A673 (cell line): Measurements from ENCODE around the gene LDB2. TPM values are rescaled to one million over a fixed set of nuclear protein-coding genes. Genes with fewer than 3 reads are reported as not detected.

Experiments used
- BruUV-seq: library from RNA; stranded (reverse); fragments of 400-500 nt; replicated peaks from 2 replicates; lab custom pipeline; 2021; lab: Mats Ljungman, UMichigan
- CTCF ChIA-PET: fragments of 300-600 bp; sonication (Branson Sonifier 250); formaldehyde crosslinking; loops from one replicate; lab custom pipeline; 2022; ENCODE audit warnings: antibody characterized with exemption; lab: Charles Lee
- POLR2A ChIA-PET: fragments of 300-600 bp; sonication (Branson Sonifier 250); formaldehyde crosslinking; loops from one replicate; lab custom pipeline; 2022; ENCODE audit warnings: antibody characterized with exemption; ENCODE audit not compliant: low non-redundant PET; lab: Charles Lee
- DNase-seq: peaks from one replicate; pipeline ENCODE4 v3.0.0-alpha.2; 2015; ENCODE audit warnings: low spot score
- H3K27ac ChIP-seq: fragments of 200-600 bp; sonication (generic); 2 replicates; pipeline ENCODE4 v1.5.1; 2016; ENCODE audit warnings: mixed run types, low read depth, mild to moderate bottlenecking, mixed read lengths, antibody characterized with exemption, low read length; ENCODE audit not compliant: poor library complexity, severe bottlenecking
- H3K27me3 ChIP-seq: fragments of 200-600 bp; sonication (generic); replicated peaks from 2 replicates; pipeline ENCODE4 v1.6.1; 2017; ENCODE audit warnings: mixed run types, low read depth, mild to moderate bottlenecking, mixed read lengths, antibody characterized with exemption, low read length; ENCODE audit not compliant: insufficient read depth, poor library complexity
- H3K36me3 ChIP-seq: fragments of 200-600 bp; sonication (generic); 2 replicates; pipeline ENCODE4 v1.6.1; 2016; ENCODE audit warnings: mixed run types, mild to moderate bottlenecking, mixed read lengths, antibody characterized with exemption, low read length; ENCODE audit not compliant: insufficient read depth, poor library complexity, severe bottlenecking
- H3K4me1 ChIP-seq: fragments of 200-600 bp; sonication (generic); 2 replicates; pipeline ENCODE4 v1.6.1; 2017; ENCODE audit warnings: mixed run types, mild to moderate bottlenecking, mixed read lengths, antibody characterized with exemption, low read length; ENCODE audit not compliant: insufficient read depth, poor library complexity, severe bottlenecking
- H3K4me3 ChIP-seq: fragments of 200-600 bp; sonication (generic); 2 replicates; pipeline ENCODE4 v1.5.1; 2016; ENCODE audit warnings: low read depth, mixed run types, mild to moderate bottlenecking, mixed read lengths, low read length; ENCODE audit not compliant: poor library complexity, severe bottlenecking
- H3K9me3 ChIP-seq: fragments of 200-600 bp; sonication (generic); 2 replicates; pipeline ENCODE4 v1.6.1; 2016; ENCODE audit warnings: mixed run types, low read depth, mild to moderate bottlenecking, mixed read lengths, antibody characterized with exemption, low read length; ENCODE audit not compliant: poor library complexity, severe bottlenecking
- CTCF ChIP-seq: fragments of 300-800, 200-600 bp; sonication (generic); conservative IDR thresholded peaks from 2 replicates; pipeline ENCODE4 v1.5.1; 2017; ENCODE audit warnings: low read depth, mild to moderate bottlenecking, antibody characterized with exemption, low read length, moderate library complexity, mixed read lengths
- EZH2 ChIP-seq: fragments of 200-600 bp; sonication (generic); IDR thresholded peaks from 2 replicates; pipeline ENCODE4 v1.6.1; 2017; ENCODE audit warnings: borderline replicate concordance, low read depth, mild to moderate bottlenecking, mixed read lengths, antibody characterized with exemption, low read length; ENCODE audit not compliant: poor library complexity, severe bottlenecking
- intact Hi-C: fragments of 100-400 bp; cut with micrococcal nuclease; formaldehyde crosslinking; loops from one replicate; pipeline ENCODE4 v1.10.0; 2022; ENCODE audit not compliant: unreplicated experiment
- total RNA-seq: library from RNA; stranded (reverse); gene quantifications from 2 replicates; pipeline ENCODE4 v1.2.3, GENCODE V29; 2021

The LDB2 gene
- total RNA-seq, 1 experiment from 2014 or later: 47.4 TPM

DNA sequence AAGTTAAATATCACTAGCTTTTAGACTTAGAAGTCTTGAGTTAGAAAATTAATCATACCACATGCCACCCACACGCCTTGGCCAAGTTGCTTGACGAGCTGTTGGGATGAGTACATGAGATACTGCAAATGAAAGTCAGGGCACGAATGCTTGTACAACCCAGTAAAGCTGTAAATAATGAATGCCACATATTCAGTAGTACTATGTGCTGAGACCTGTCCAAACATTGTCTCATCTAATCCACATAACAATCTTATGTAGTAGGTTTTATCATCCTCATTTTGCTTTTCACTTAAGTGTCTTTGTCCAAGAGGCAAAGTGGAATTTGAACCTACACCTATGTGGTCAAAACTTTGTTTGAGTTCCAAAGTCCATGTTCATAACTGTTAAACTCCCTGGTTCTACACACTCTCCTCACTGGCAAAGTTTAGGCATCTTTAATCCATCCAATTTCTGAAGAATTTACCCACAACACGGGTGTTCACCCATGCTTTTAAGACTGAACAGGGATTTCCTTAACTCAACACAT is 74.1 kb downstream of the LDB2 start:
- no TSS peak for BruUV-seq
- H3K4me1 ChIP-seq: peaks cover 42% of the 10 kb centered on the region
- TF ChIP-seq CTCF: no peak
- TF ChIP-seq EZH2: no peak
- H3K4me3 ChIP-seq: no peak overlapping the region
- H3K27ac ChIP-seq: no peak overlapping the region
- intact Hi-C loops: no loop called here
- no peaks in the 10 kb centered on the region for H3K27me3 ChIP-seq
- H3K9me3 ChIP-seq: no peaks in the 10 kb centered on the region
- no peak for DNase-seq
- H3K36me3 ChIP-seq: no peaks in the 10 kb centered on the region
- CTCF ChIA-PET: no interaction called here
- POLR2A ChIA-PET: no interaction called here

DNA sequence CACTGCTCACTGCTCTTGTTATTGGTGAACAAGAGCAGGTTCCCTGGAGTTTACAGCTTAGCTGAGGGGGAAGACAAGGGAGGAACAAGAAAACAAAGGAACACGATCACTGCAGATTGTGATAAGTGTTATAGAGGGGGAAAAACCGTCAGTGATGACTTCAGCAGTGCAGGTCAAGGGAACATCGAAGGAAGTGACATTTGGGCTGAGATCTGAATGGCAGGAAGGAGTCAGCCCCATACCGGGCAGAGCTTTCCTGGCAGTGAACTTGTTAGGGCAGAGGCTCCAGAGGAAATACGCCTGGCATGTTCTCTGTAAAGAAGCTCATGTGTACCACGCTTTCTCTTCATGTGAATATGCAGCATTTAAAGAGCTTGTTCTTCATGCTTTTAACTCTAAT is 78.1 kb downstream of the LDB2 start:
- peak overlapping the region; percentile 74 for H3K27ac ChIP-seq
- H3K27me3 ChIP-seq: no peaks in the 10 kb centered on the region
- intact Hi-C loops: no loop called here
- H3K36me3 ChIP-seq: no peaks in the 10 kb centered on the region
- peaks cover 38% of the 10 kb centered on the region for H3K4me1 ChIP-seq
- H3K4me3 ChIP-seq: no peak overlapping the region
- no peaks in the 10 kb centered on the region for H3K9me3 ChIP-seq
- POLR2A ChIA-PET: no interaction called here
- BruUV-seq: no TSS peak
- CTCF ChIA-PET: no interaction called here
- no peak for TF ChIP-seq CTCF
- TF ChIP-seq EZH2: no peak
- DNase-seq: peak; percentile 66

DNA sequence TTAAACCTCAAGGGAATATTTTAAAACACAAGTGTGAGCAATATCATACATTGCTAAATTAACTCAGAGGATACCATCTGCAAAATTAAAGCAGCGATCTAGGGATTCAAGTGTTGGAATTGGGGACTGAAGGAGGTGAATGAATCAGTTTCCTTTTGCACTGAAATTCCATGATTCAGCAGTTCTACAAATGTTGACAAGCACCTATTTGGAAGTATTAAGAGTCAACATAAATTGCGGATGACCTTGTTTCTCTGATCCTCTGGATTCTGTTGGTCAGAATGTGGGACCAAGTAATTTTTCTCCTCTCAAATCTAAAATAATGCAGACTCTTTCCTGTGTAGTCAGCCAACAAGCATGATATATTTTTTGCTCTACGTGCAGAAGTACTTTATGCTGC is 78.8 kb downstream of the LDB2 start:
- peak overlapping the region; percentile 74 for H3K27ac ChIP-seq
- intact Hi-C loops: no loop called here
- no peak for TF ChIP-seq CTCF
- CTCF ChIA-PET: no interaction called here
- no peaks in the 10 kb centered on the region for H3K36me3 ChIP-seq
- DNase-seq: peak; percentile 31
- no TSS peak for BruUV-seq
- no peaks in the 10 kb centered on the region for H3K27me3 ChIP-seq
- peaks cover 43% of the 10 kb centered on the region for H3K4me1 ChIP-seq
- no peak overlapping the region for H3K4me3 ChIP-seq
- no peaks in the 10 kb centered on the region for H3K9me3 ChIP-seq
- POLR2A ChIA-PET: no interaction called here
